ENCODE data around the gene SMARCB1.

DNA sequence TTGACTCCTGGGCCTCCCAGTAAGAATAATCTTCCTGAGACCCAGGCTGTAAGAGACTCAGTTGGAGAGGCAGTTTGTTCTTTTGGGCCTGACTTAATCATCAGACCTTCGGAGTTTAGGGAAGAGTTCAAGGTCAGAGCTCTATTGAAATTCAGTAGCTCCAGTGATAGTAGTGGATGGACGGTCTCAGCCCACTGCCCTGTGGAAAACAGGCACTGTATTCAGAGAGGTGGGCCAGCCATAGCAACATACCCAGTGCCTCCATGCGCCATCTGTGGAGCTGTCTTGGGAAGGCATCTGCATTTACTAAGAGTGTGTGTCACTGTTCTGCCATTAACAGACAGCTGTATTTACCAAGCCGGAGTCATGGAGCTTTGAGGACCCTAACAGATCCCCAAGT lies 2.9 kb downstream of the SMARCB1 start:
- TF ChIP-seq, protein P1, sequence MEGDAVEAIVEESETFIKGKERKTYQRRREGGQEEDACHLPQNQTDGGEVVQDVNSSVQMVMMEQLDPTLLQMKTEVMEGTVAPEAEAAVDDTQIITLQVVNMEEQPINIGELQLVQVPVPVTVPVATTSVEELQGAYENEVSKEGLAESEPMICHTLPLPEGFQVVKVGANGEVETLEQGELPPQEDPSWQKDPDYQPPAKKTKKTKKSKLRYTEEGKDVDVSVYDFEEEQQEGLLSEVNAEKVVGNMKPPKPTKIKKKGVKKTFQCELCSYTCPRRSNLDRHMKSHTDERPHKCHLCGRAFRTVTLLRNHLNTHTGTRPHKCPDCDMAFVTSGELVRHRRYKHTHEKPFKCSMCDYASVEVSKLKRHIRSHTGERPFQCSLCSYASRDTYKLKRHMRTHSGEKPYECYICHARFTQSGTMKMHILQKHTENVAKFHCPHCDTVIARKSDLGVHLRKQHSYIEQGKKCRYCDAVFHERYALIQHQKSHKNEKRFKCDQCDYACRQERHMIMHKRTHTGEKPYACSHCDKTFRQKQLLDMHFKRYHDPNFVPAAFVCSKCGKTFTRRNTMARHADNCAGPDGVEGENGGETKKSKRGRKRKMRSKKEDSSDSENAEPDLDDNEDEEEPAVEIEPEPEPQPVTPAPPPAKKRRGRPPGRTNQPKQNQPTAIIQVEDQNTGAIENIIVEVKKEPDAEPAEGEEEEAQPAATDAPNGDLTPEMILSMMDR (IDR thresholded peaks at IDR 0.05) = no peak
- TF ChIP-seq POLR2A (IDR thresholded peaks at IDR 0.05) (no peak), POLR2AphosphoS5 (IDR thresholded peaks at IDR 0.05; ENCODE audit: insufficient read depth in 1 of 2, low read depth in 1 of 2) (no peak)
